DND-41 (cell line): ENCODE measurements around the gene SMARCAL1.
A peak's percentile ranks its signal among the peaks of the same experiment; 100 is the strongest.

Source experiments
- ATAC-seq: fragments of 200-7000 bp; cut with Tn5 transposase; 3 replicates; pipeline ENCODE4 v1.9.1; 2021; ENCODE audit warnings: low read depth; ENCODE audit not compliant: insufficient read depth
- DNase-seq: peaks from one replicate; pipeline ENCODE4 v3.0.0-alpha.2; 2020
- H2AFZ ChIP-seq: 2 replicates; pipeline ENCODE4 v1.6.0; 2012; ENCODE audit warnings: low read depth, low read length
- H3K27ac ChIP-seq: 2 replicates; pipeline ENCODE4 v1.5.1; 2012; ENCODE audit warnings: low read length, inconsistent platforms
- H3K27me3 ChIP-seq: fragments of 200-600 bp; sonication (generic); 2 replicates; pipeline ENCODE4 v1.6.0; 2012; ENCODE audit warnings: low read length, mild to moderate bottlenecking, inconsistent platforms; ENCODE audit not compliant: insufficient read depth, poor library complexity
- H3K36me3 ChIP-seq: 2 replicates; pipeline ENCODE4 v1.5.1; 2012; ENCODE audit warnings: low read length, inconsistent platforms; ENCODE audit not compliant: insufficient read depth
- H3K4me1 ChIP-seq: 2 replicates; pipeline ENCODE4 v1.5.1; 2012; ENCODE audit warnings: mild to moderate bottlenecking, low read length; ENCODE audit not compliant: insufficient read depth
- H3K4me2 ChIP-seq: 2 replicates; pipeline ENCODE4 v1.6.0; 2012; ENCODE audit warnings: mild to moderate bottlenecking, moderate library complexity, low read length, inconsistent platforms; ENCODE audit not compliant: insufficient read depth
- H3K4me3 ChIP-seq, 2 experiments: fragments of 200-600 bp in 1 of 2; shearing (Covaris generic) in 1 of 2; 2 replicates each; pipeline ENCODE4 v1.5.1; 2012 to 2016; ENCODE audit warnings: inconsistent platforms in 2 of 2, low read length in 2 of 2, mild to moderate bottlenecking in 2 of 2, low read depth in 1 of 2, moderate library complexity in 1 of 2
- H3K79me2 ChIP-seq: 2 replicates; pipeline ENCODE4 v1.6.0; 2012; ENCODE audit warnings: low read length, inconsistent platforms; ENCODE audit not compliant: insufficient read depth
- H3K9ac ChIP-seq: 2 replicates; pipeline ENCODE4 v1.6.0; 2012; ENCODE audit warnings: low read depth, mild to moderate bottlenecking, inconsistent platforms, low read length, moderate library complexity
- H3K9me3 ChIP-seq: 2 replicates; pipeline ENCODE4 v1.5.1; 2012; ENCODE audit warnings: low read length, moderate library complexity, mild to moderate bottlenecking, inconsistent platforms; ENCODE audit not compliant: insufficient read depth, severe bottlenecking
- H4K20me1 ChIP-seq: 2 replicates; pipeline ENCODE4 v1.6.0; 2012; ENCODE audit warnings: low read length; ENCODE audit not compliant: insufficient read depth
- CTCF ChIP-seq: IDR thresholded peaks from 2 replicates; pipeline ENCODE4 v1.5.1; 2012; ENCODE audit warnings: borderline replicate concordance, low read length, moderate library complexity, mild to moderate bottlenecking; ENCODE audit not compliant: poor library complexity, severe bottlenecking; ENCODE audit errors: extremely low read depth
- EZH2 ChIP-seq: IDR thresholded peaks from 3 replicates; pipeline ENCODE4 v1.6.1; 2012; ENCODE audit warnings: borderline replicate concordance, low read depth, mild to moderate bottlenecking, moderate library complexity, low read length, inconsistent platforms; ENCODE audit not compliant: severe bottlenecking

The SMARCAL1 gene

GRCh38 chr2:216370961-216371712 lies 41.1 kb upstream of the SMARCAL1 start:
- no peak overlapping the region for H3K4me2 ChIP-seq
- no peak overlapping the region for H3K9ac ChIP-seq
- ATAC-seq: no peak
- TF ChIP-seq EZH2: no peak
- TF ChIP-seq CTCF: no peak
- DNase-seq: no peak
- H3K36me3 ChIP-seq: no peaks in the 10 kb centered on the region
- no peak overlapping the region for H3K27ac ChIP-seq
- H2AFZ ChIP-seq: no peak overlapping the region
- H4K20me1 ChIP-seq: no peaks in the 10 kb centered on the region; the same call in 1 of the 2 replicates
- H3K9me3 ChIP-seq: no peaks in the 10 kb centered on the region
- H3K27me3 ChIP-seq: peaks cover 16% of the 10 kb centered on the region
- no peaks in the 10 kb centered on the region for H3K79me2 ChIP-seq
- H3K4me1 ChIP-seq: peaks cover 6% of the 10 kb centered on the region; the same call in 1 of the 2 replicates
- no peak overlapping the region for H3K4me3 ChIP-seq

- Histone ChIP-seq H3K36me3 (no peaks in the 10 kb centered on the region), H3K9me3 (no peaks in the 10 kb centered on the region), H3K4me3 (no peak within 1 kb of the TSS), H3K79me2 (no peaks in the 10 kb centered on the region), H3K4me1 (peaks cover 6% of the 10 kb centered on the region; the same call in 1 of the 2 replicates), H3K27me3 (peaks cover 16% of the 10 kb centered on the region), H3K4me2 (peak within 1 kb of the TSS; percentile 6; the same call in 1 of the 2 replicates), H3K9ac (no peak within 1 kb of the TSS), H3K27ac (no peak within 1 kb of the TSS), H4K20me1 (no peaks in the 10 kb centered on the region; the same call in 1 of the 2 replicates), H2AFZ (no peak within 1 kb of the TSS)
- peak; percentile 70 for DNase-seq
- peak; percentile 90 for ATAC-seq
- TF ChIP-seq EZH2 (peak; percentile 72), CTCF (no peak)
Observed at GRCh38 chr2:216371721-216372702, 40.3 kb upstream of the SMARCAL1 start, which contains the start of gene MARCHF4. Gene MARCHF4 (minus strand): TSS chr2:216372483. CDS start chr2:216370260, 2,223 bp downstream.

- Histone ChIP-seq H3K36me3 (no peaks in the 10 kb centered on the region), H3K27ac (no peak overlapping the region), H3K4me1 (peaks cover 6% of the 10 kb centered on the region; the same call in 1 of the 2 replicates), H3K9me3 (no peaks in the 10 kb centered on the region), H3K79me2 (no peaks in the 10 kb centered on the region), H4K20me1 (no peaks in the 10 kb centered on the region; the same call in 1 of the 2 replicates), H3K4me2 (no peak overlapping the region), H2AFZ (no peak overlapping the region), H3K27me3 (peaks cover 18% of the 10 kb centered on the region), H3K9ac (no peak overlapping the region), H3K4me3 (no peak overlapping the region)
- TF ChIP-seq EZH2 (no peak), CTCF (no peak)
- ATAC-seq (no peak), DNase-seq (no peak)
Observed at GRCh38 chr2:216372761-216373291, 39.5 kb upstream of the SMARCAL1 start.
